Neutrophil (primary cell): Measurements from ENCODE around the gene CPA5.

ENCODE experiments used
- H3K27ac ChIP-seq: fragments of 200-600 bp; sonication (generic); 2 replicates; pipeline ENCODE4 v1.5.1; 2016; ENCODE audit warnings: mild to moderate bottlenecking, moderate library complexity
- H3K27me3 ChIP-seq: fragments of 200-600 bp; sonication (generic); 2 replicates; pipeline ENCODE4 v1.6.0; 2016; ENCODE audit warnings: mild to moderate bottlenecking
- H3K36me3 ChIP-seq: fragments of 200-600 bp; sonication (generic); 2 replicates; pipeline ENCODE4 v1.5.1; 2017
- H3K4me1 ChIP-seq, 2 experiments: fragments of 200-600 bp in 1 of 2; sonication (generic) in 1 of 2; 1 replicate in 1 of 2; 2 replicates in 1 of 2; pipeline versions ENCODE4 v1.5.1 to v1.6.1; 2013 to 2016; ENCODE audit warnings: low read depth in 1 of 2, low read length in 1 of 2, mild to moderate bottlenecking in 1 of 2, moderate library complexity in 1 of 2; ENCODE audit not compliant: control insufficient read depth in 1 of 2, insufficient read depth in 1 of 2
- H3K4me3 ChIP-seq, 2 experiments: fragments of 200-600 bp in 1 of 2; sonication (generic) in 1 of 2; 1 replicate in 1 of 2; 2 replicates in 1 of 2; pipeline ENCODE4 v1.5.1; 2013 to 2016; ENCODE audit warnings: low read depth in 1 of 2, low read length in 1 of 2, mild to moderate bottlenecking in 1 of 2, moderate library complexity in 1 of 2
- H3K9me3 ChIP-seq: fragments of 200-600 bp; sonication (generic); 2 replicates; pipeline ENCODE4 v1.5.1; 2016
- TF ChIP-seq, protein P1 (sequence below): fragments of 200-600 bp; sonication (generic); IDR thresholded peaks from 2 replicates; pipeline ENCODE4 v1.5.1; 2016; ENCODE audit warnings: antibody characterized with exemption

Gene CPA5, protein sequence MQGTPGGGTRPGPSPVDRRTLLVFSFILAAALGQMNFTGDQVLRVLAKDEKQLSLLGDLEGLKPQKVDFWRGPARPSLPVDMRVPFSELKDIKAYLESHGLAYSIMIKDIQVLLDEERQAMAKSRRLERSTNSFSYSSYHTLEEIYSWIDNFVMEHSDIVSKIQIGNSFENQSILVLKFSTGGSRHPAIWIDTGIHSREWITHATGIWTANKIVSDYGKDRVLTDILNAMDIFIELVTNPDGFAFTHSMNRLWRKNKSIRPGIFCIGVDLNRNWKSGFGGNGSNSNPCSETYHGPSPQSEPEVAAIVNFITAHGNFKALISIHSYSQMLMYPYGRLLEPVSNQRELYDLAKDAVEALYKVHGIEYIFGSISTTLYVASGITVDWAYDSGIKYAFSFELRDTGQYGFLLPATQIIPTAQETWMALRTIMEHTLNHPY

DNA sequence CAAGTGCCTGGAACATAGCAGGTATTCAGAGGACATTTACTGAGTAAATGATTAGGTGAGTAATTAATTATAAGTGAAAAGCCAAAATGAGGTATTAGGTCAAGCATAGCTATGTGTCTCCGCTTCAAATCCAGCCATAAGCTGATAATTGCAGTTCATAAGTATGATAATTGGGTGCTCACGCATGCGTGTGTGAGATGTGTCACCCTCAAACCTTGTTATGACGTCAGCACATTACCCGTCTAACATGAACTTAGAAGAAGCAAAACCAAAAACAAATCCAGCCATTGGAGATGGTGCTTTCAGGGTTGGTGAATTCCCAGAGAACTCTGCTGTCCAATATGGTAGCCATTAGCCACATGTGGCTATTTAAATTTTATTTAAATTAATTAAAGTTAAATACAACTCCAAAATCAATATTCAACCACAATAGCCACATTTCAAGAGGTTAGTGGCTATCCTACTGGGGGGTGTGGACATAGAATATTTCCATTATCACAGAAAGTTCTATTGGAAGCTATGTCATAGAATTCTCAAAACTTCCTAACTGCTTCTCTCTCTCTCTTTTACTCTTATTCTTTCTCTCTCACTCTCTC lies at the start of gene CPA5:
Gene CPA5 (plus strand): TSS at position 546 of the 596 bp plus-strand sequence. CDS start 1,670 bp downstream, outside the sequence.
- Histone ChIP-seq H3K4me1 (no peaks in the 10 kb centered on the region), H3K4me3 (no peak within 1 kb of the TSS), H3K27me3 (no peaks in the 10 kb centered on the region), H3K27ac (no peak within 1 kb of the TSS), H3K9me3 (no peaks in the 10 kb centered on the region), H3K36me3 (no peaks in the 10 kb centered on the region)
- TF ChIP-seq, protein P1, sequence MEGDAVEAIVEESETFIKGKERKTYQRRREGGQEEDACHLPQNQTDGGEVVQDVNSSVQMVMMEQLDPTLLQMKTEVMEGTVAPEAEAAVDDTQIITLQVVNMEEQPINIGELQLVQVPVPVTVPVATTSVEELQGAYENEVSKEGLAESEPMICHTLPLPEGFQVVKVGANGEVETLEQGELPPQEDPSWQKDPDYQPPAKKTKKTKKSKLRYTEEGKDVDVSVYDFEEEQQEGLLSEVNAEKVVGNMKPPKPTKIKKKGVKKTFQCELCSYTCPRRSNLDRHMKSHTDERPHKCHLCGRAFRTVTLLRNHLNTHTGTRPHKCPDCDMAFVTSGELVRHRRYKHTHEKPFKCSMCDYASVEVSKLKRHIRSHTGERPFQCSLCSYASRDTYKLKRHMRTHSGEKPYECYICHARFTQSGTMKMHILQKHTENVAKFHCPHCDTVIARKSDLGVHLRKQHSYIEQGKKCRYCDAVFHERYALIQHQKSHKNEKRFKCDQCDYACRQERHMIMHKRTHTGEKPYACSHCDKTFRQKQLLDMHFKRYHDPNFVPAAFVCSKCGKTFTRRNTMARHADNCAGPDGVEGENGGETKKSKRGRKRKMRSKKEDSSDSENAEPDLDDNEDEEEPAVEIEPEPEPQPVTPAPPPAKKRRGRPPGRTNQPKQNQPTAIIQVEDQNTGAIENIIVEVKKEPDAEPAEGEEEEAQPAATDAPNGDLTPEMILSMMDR, result no peak

DNA sequence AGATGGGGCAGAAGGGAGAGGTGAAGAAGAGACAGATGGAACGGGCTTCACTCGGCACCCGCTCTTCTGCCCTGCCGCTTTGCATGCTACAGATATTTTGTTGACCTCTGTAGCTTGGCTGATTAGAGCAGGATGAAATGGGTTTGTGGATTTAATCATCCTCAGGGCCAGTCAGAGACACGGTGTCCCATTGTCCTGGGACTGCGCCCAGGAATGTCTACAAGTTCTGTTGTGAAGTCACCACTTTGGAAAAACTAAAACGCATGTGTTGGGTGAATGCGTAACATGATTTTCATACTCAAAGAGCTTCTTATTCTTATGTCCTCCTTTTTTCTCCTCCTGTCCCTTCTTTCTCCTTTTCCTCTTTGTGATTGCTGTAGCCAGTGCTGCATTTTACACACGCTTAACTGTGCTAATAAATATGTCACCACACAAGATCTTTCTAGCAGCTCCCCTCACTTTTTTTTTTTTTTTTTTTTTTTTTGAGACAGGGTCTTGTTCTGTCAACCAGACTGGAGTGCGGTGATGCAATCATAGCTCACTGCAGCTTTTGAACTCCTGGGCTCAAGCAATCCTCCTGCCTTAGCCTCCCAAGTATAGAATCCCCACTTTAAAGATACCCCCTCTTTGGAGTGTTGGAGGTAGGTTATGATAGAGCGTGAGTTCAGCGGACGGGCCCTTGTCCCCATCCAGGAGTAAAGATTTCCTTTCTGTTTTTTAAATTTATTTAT lies 48.2 kb upstream of the CPA5 start:
- Histone ChIP-seq H3K27me3 (no peaks in the 10 kb centered on the region), H3K27ac (no peak overlapping the region), H3K4me1 (no peaks in the 10 kb centered on the region), H3K36me3 (no peaks in the 10 kb centered on the region), H3K4me3 (no peak overlapping the region), H3K9me3 (no peaks in the 10 kb centered on the region)
- TF ChIP-seq, protein P1, result no peak

DNA sequence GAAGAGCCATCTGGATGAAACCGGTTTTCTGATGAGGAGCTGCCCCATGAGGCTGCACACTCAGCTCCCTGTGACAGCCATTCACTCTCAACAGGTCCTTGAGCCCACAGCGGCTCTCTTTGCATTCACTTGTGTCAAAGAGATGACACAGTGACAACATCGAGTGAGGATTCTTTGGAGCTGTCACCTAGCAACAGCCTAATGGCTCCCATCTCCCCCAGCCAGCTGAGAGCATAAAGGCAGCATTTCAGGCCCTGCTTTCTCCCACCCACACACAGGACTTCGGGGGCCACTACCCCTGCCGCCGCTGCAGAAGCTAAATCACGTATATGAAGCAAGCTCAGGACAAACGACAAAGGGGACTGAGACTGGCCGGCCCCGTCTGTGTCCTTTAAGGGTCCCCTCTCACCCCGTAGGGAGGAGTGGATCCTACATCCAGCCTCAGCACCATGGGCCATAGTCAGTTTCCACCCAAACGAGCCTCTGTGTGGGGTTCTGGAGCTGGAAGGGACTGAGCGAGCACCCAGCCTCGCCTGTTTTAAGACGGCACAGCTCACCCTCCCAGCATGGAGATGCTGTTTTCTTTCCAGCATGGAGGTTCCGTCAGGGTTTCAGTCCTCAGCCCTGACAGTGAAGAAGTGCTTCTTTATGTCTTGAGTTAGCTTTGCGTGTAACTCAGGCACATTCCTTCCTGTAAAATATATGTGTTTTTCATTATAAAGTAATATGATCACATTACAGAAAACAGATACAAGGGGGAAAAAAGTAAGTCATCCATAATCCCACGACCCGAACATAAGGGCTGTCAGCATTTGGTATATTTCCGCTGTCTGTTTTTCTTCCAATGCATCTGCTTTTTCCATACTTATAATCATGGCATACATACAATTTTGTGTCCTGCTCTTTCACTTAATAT lies 46.7 kb upstream of the CPA5 start:
- Histone ChIP-seq H3K9me3 (no peaks in the 10 kb centered on the region), H3K27ac (no peak overlapping the region), H3K4me1 (no peaks in the 10 kb centered on the region), H3K36me3 (no peaks in the 10 kb centered on the region), H3K27me3 (no peaks in the 10 kb centered on the region), H3K4me3 (no peak overlapping the region)
- TF ChIP-seq, protein P1, result no peak

DNA sequence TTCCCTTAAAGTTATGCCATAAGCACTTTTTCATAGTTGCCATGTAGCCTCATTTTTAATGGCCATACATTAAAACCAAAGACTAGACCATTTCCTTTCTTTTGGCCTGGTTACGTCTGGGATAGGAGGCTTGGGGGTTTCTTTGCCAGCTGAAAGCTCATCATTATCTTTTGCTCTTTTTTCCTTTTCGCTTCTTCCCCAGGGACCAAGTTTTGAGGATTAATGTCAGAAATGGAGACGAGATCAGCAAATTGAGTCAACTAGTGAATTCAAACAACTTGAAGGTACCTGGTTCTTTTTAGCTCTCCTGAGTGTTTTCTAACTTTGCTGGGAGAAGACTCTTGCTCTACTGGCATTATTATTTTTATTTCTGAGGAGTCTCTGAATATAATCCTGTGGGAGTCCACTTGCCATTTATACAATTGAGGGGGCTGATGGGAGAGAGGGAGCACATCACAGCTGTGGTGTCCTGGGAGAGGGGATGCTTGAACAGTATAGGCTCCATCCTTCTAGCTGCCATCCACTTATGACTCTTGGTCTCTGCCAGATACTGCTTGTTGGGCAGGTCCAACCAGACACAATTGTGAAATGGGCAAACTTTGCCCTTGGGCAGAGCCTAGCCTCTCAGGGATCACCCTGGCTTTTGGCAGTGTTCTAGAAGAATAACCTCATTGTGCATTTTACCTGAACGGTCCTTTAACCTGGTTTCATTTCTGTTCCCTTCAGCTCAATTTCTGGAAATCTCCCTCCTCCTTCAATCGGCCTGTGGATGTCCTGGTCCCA lies 45.9 kb upstream of the CPA5 start:
- Histone ChIP-seq H3K27ac (no peak overlapping the region), H3K9me3 (no peaks in the 10 kb centered on the region), H3K36me3 (no peaks in the 10 kb centered on the region), H3K4me3 (no peak overlapping the region), H3K4me1 (no peaks in the 10 kb centered on the region), H3K27me3 (no peaks in the 10 kb centered on the region)
- TF ChIP-seq, protein P1, result no peak
